PC-3 (cell line): ENCODE measurements around the gene CCDC182. TPM values are rescaled to one million over a fixed set of nuclear protein-coding genes. Genes with fewer than 3 reads are reported as not detected.

Source experiments
- ATAC-seq: fragments of 200-7000 bp; cut with Tn5 transposase; 2 replicates; pipeline ENCODE4 v1.9.1; 2020; ENCODE audit warnings: mild to moderate bottlenecking, moderate library complexity
- BruUV-seq: library from RNA; stranded (reverse); fragments of 400-500 nt; replicated peaks from 2 replicates; lab custom pipeline; 2021; lab: Mats Ljungman, UMichigan
- CTCF ChIA-PET: fragments of 300-600 bp; sonication (Branson Sonifier 250); formaldehyde crosslinking; loops from one replicate; lab custom pipeline; 2022; ENCODE audit warnings: antibody characterized with exemption; lab: Charles Lee
- POLR2A ChIA-PET: fragments of 300-600 bp; sonication (Branson Sonifier 250); formaldehyde crosslinking; loops from one replicate; lab custom pipeline; 2022; ENCODE audit warnings: antibody characterized with exemption; ENCODE audit not compliant: unreplicated experiment; lab: Charles Lee
- DNase-seq: peaks from one replicate; pipeline ENCODE4 v3.0.0-alpha.2; 2015
- H2AFZ ChIP-seq: fragments of 300-600 bp; sonication (generic); 2 replicates; pipeline ENCODE4 v1.6.0; 2016; ENCODE audit warnings: antibody characterized with exemption, low read length
- H3F3A ChIP-seq: fragments of 300-600 bp; sonication (generic); one replicate; pipeline ENCODE4 v1.6.0; 2017; ENCODE audit warnings: antibody characterized with exemption, low read length, control low read depth, mild to moderate bottlenecking; ENCODE audit not compliant: unreplicated experiment
- H3K27ac ChIP-seq: fragments of 300-600 bp; sonication (generic); 2 replicates; pipeline ENCODE4 v1.5.1; 2016; ENCODE audit warnings: mild to moderate bottlenecking, low read length
- H3K27me3 ChIP-seq: fragments of 300-600 bp; sonication (generic); 2 replicates; pipeline ENCODE4 v1.6.1; 2016; ENCODE audit warnings: low read length, mixed read lengths
- H3K36me3 ChIP-seq: fragments of 300-600 bp; sonication (generic); 2 replicates; pipeline ENCODE4 v1.6.1; 2016; ENCODE audit warnings: low read depth, mixed run types, low read length, mixed read lengths
- H3K4me1 ChIP-seq: fragments of 300-600 bp; sonication (generic); 2 replicates; pipeline ENCODE4 v1.5.1; 2016; ENCODE audit warnings: low read length; ENCODE audit not compliant: insufficient read depth
- H3K4me2 ChIP-seq: fragments of 300-600 bp; sonication (generic); 2 replicates; pipeline ENCODE4 v1.6.0; 2016; ENCODE audit warnings: low read length
- H3K4me3 ChIP-seq: fragments of 300-600 bp; sonication (generic); 2 replicates; pipeline ENCODE4 v1.5.1; 2016; ENCODE audit warnings: mild to moderate bottlenecking, low read length, mixed read lengths
- H3K79me2 ChIP-seq: fragments of 300-600 bp; sonication (generic); 2 replicates; pipeline ENCODE4 v1.6.1; 2017; ENCODE audit warnings: low read length, mixed read lengths
- H3K9ac ChIP-seq: fragments of 300-600 bp; sonication (generic); 2 replicates; pipeline ENCODE4 v1.6.0; 2016; ENCODE audit warnings: mild to moderate bottlenecking, low read length
- H3K9me2 ChIP-seq: fragments of 300-600 bp; sonication (generic); replicated peaks from 2 replicates; pipeline ENCODE4 v1.6.1; 2016; ENCODE audit warnings: mixed run types, low read length, mixed read lengths
- H3K9me3 ChIP-seq: fragments of 300-600 bp; sonication (generic); 2 replicates; pipeline ENCODE4 v1.6.1; 2016; ENCODE audit warnings: low read length, mixed read lengths
- H4K20me1 ChIP-seq: fragments of 300-600 bp; sonication (generic); 2 replicates; pipeline ENCODE4 v1.6.1; 2016; ENCODE audit warnings: low read length, mixed read lengths
- EZH2 ChIP-seq: fragments of 300-600 bp; sonication (generic); IDR thresholded peaks from one replicate; pipeline ENCODE4 v1.6.1; 2017; ENCODE audit warnings: antibody characterized with exemption, mild to moderate bottlenecking, low read length; ENCODE audit not compliant: unreplicated experiment
- EZH2phosphoT487 ChIP-seq: fragments of 300-600 bp; sonication (generic); IDR thresholded peaks from 2 replicates; pipeline ENCODE4 v1.6.1; 2018; ENCODE audit warnings: mild to moderate bottlenecking, antibody characterized with exemption, low read length, borderline replicate concordance
- intact Hi-C: fragments of 100-400 bp; cut with micrococcal nuclease; formaldehyde crosslinking; loops from 2 replicates; pipeline ENCODE4 v1.9.0; 2023
- total RNA-seq: library from RNA; depleted of rRNA; stranded (reverse); fragments of >200 nt; gene quantifications from 2 replicates; pipeline ENCODE4 v1.2.3, GENCODE V29; 2014
- TF ChIP-seq, protein P1 (sequence below): fragments of 300-600 bp; sonication (generic); conservative IDR thresholded peaks from 2 replicates; pipeline ENCODE4 v1.5.1; 2017; ENCODE audit warnings: antibody characterized with exemption, low read depth, mild to moderate bottlenecking, low read length

The CCDC182 gene
- total RNA-seq, 1 experiment from 2014 or later: not detected

DNA sequence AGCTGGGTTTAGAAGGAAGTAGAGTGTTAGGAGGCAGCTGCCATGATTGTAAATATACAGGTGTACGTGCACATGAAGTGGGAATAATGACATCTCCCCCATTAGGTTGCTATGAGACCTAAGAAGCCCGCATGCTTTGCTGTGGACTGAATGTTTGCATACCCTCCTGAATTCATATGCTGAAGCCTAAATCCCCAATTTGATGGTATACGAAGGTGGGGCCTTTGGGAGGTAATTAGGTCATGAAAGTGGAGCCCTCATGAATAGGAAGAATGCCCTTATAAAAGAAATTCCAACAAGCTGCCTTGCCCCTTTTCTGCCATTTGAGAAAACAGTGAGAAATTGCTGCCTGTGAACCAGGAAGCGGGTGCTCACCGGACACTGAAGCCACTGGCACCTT lies 44.0 kb downstream of the CCDC182 start:
- POLR2A ChIA-PET: no interaction called here
- intact Hi-C loops: no loop called here
- H3K9ac ChIP-seq: no peak overlapping the region

DNA sequence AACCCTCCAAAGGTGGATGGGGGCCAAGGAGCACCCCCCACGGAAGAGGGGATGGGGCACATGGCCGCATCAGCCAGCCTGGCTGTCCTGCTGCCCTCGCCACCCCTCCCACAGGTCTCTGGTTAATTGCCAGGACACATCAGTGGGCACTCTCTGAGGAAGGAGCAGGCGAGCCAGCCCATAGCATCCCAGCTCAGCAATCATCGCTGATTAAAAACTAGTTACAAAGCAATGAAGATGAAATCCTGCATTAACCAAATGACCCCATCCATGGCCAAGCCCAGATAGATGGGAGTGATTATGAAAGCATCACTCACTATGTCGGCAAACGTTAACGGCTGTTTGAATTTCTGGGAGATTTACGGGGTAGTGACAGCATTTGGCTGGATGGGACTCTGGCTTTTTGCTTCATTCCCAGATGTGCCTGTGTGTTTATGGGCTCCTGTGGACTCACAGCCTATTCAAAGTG lies 45.3 kb downstream of the CCDC182 start:
- Histone ChIP-seq H3K27me3 (no peaks in the 10 kb centered on the region), H2AFZ (no peak overlapping the region), H3K4me1 (no peaks in the 10 kb centered on the region), H3K9me3 (no peaks in the 10 kb centered on the region), H3K79me2 (no peaks in the 10 kb centered on the region), H3K36me3 (no peaks in the 10 kb centered on the region), H3K4me2 (no peak overlapping the region), H3K9ac (no peak overlapping the region), H3F3A (no peaks in the 10 kb centered on the region), H3K9me2 (no peaks in the 10 kb centered on the region), H3K4me3 (no peak overlapping the region), H3K27ac (no peak overlapping the region), H4K20me1 (no peaks in the 10 kb centered on the region)
- DNase-seq: no peak
- no peak for ATAC-seq
- intact Hi-C loops: no loop called here
- ChIA-PET CTCF (no interaction called here), POLR2A (no interaction called here)
- no TSS peak for BruUV-seq
- no peak for TF ChIP-seq EZH2
- TF ChIP-seq, protein P1, sequence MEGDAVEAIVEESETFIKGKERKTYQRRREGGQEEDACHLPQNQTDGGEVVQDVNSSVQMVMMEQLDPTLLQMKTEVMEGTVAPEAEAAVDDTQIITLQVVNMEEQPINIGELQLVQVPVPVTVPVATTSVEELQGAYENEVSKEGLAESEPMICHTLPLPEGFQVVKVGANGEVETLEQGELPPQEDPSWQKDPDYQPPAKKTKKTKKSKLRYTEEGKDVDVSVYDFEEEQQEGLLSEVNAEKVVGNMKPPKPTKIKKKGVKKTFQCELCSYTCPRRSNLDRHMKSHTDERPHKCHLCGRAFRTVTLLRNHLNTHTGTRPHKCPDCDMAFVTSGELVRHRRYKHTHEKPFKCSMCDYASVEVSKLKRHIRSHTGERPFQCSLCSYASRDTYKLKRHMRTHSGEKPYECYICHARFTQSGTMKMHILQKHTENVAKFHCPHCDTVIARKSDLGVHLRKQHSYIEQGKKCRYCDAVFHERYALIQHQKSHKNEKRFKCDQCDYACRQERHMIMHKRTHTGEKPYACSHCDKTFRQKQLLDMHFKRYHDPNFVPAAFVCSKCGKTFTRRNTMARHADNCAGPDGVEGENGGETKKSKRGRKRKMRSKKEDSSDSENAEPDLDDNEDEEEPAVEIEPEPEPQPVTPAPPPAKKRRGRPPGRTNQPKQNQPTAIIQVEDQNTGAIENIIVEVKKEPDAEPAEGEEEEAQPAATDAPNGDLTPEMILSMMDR: no peak
- TF ChIP-seq EZH2phosphoT487: no peak

More for the DNA sequence above, 44.0 kb downstream of the CCDC182 start:
- ATAC-seq: no peak
- BruUV-seq: no TSS peak
- Histone ChIP-seq H4K20me1 (no peaks in the 10 kb centered on the region), H3K4me2 (no peak overlapping the region), H3K4me1 (peaks cover 9% of the 10 kb centered on the region), H3K9me2 (no peaks in the 10 kb centered on the region), H3F3A (no peaks in the 10 kb centered on the region), H3K4me3 (no peak overlapping the region), H2AFZ (no peak overlapping the region), H3K9me3 (no peaks in the 10 kb centered on the region), H3K27me3 (no peaks in the 10 kb centered on the region), H3K27ac (no peak overlapping the region), H3K79me2 (no peaks in the 10 kb centered on the region), H3K36me3 (no peaks in the 10 kb centered on the region)
- DNase-seq: no peak
- CTCF ChIA-PET: no interaction called here
- no peak for TF ChIP-seq EZH2phosphoT487
- TF ChIP-seq, protein P1: no peak
- no peak for TF ChIP-seq EZH2

GRCh38 chr17:57697891-57698711 lies 47.0 kb downstream of the CCDC182 start:
- CTCF ChIA-PET: no interaction called here
- intact Hi-C loops: no loop called here
- Histone ChIP-seq H3K4me1 (no peaks in the 10 kb centered on the region), H3K4me2 (no peak overlapping the region), H3F3A (no peaks in the 10 kb centered on the region), H3K9ac (no peak overlapping the region), H3K79me2 (no peaks in the 10 kb centered on the region), H3K9me3 (no peaks in the 10 kb centered on the region), H3K27me3 (no peaks in the 10 kb centered on the region), H3K4me3 (no peak overlapping the region), H4K20me1 (no peaks in the 10 kb centered on the region), H3K27ac (no peak overlapping the region), H3K36me3 (no peaks in the 10 kb centered on the region), H3K9me2 (no peaks in the 10 kb centered on the region), H2AFZ (no peak overlapping the region)
- POLR2A ChIA-PET: no interaction called here
- no TSS peak for BruUV-seq
- no peak for TF ChIP-seq EZH2
- TF ChIP-seq, protein P1: no peak
- no peak for TF ChIP-seq EZH2phosphoT487
- DNase-seq (no peak), ATAC-seq (no peak)
